GM12873 (cell line): ENCODE results near the gene CLGN.

Experiments used
- CTCF ChIP-seq: IDR thresholded peaks from 2 replicates; pipeline ENCODE4 v1.5.1; 2012; ENCODE audit warnings: low read depth, mild to moderate bottlenecking, moderate library complexity, low read length, control low read depth; ENCODE audit not compliant: insufficient read depth; ENCODE audit errors: missing control alignments

CLGN gene

DNA sequence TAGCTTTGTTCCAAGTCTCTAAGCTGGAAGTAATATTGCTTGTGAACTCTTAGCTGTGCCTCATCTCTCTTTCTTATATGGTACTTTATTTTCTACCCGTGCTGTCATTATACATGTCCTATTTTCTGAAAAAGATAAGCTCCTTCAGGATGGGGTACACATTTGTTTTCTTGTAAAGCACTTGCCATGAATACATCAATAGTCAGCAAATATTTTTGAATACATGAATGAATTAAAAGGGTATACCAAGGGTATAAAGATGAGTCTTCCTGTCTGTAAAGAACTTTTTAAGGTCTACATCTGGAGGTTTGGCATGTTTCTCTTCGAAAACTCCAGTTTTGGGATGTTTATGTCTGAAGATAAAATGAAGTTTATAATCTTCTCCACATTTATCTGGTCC, 27.3 kb downstream of the CLGN start:
- TF ChIP-seq CTCF, result no peak

- no peak for TF ChIP-seq CTCF
Measured at GRCh38 chr4:140395668-140396067, 31.8 kb downstream of the CLGN start.

DNA sequence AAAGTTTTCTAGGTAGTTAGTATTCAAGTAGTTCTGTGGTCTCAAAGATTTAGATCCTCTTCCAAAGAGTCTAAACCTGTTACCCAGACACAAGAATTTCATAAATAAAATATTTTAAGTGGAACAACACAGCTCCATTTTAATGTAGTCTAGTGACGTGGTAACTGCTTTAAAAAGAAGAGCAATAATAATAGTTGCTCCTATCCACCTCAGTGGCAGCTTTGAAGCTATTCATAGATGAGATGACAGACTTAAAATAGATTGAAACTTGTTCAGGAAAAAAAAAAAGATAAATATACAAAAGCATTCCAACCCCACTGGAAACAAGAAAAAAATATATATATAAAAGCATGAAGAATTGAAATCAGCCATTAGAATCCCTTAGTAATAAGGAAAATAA, 39.4 kb downstream of the CLGN start:
- no peak for TF ChIP-seq CTCF

GRCh38 chr4:140382732-140383131, 44.7 kb downstream of the CLGN start:
- TF ChIP-seq CTCF, result no peak

- TF ChIP-seq CTCF, result no peak
Measured at GRCh38 chr4:140374130-140374477, 53.3 kb downstream of the CLGN start.

- no peak for TF ChIP-seq CTCF
Measured at GRCh38 chr4:140373328-140374129, 53.9 kb downstream of the CLGN start, which contains the start of gene SCOC. SCOC (plus strand) TSS chr4:140373646; CDS start chr4:140379171, 5,525 bp downstream.

DNA sequence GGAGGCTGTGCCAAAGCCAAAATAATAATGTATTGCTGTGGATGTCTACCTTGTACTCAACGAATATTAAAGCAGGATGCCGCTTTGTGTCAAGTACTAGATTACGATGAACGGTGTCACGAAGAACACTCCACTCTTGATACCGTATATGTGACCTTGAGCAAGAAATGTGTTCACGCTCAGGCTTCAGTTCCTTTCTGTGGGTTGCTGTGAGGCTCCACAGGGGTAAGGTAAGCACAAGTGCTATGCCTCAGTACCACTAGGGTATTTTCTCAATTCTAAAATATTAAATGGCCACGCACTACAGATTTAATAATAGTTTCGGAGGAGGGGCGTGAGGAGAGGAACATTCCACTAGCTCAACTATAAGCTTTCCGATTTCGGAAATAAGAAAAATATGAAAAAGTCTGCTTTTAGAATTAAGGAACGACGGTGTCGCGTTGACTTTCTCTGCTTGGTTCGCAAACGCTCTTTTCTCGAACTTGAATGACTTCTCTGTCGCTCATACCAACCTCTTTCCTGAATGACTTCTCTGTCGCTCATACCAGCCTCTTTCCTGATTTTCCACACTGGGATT, 54.6 kb downstream of the CLGN start:
- peak; percentile 40 for TF ChIP-seq CTCF
